BLaER1 (cell line): ENCODE data around the gene TRIAP1.
A peak's percentile ranks its signal among the peaks of the same experiment; 100 is the strongest.

Source experiments
- H3K27ac ChIP-seq: shearing (Covaris generic); formaldehyde crosslinking; 2 replicates; pipeline ENCODE4 v1.8.1; 2022
- H3K27me3 ChIP-seq: shearing (Covaris generic); formaldehyde crosslinking; 2 replicates; pipeline ENCODE4 v1.8.1; 2022
- H3K36me3 ChIP-seq: shearing (Covaris generic); formaldehyde crosslinking; 2 replicates; pipeline ENCODE4 v1.8.1; 2022
- H3K4me1 ChIP-seq: shearing (Covaris generic); formaldehyde crosslinking; 2 replicates; pipeline ENCODE4 v1.8.1; 2022
- H3K4me2 ChIP-seq: shearing (Covaris generic); formaldehyde crosslinking; 2 replicates; pipeline ENCODE4 v1.8.1; 2022
- H3K4me3 ChIP-seq: shearing (Covaris generic); formaldehyde crosslinking; 2 replicates; pipeline ENCODE4 v1.8.1; 2022
- H3K9ac ChIP-seq: shearing (Covaris generic); formaldehyde crosslinking; 2 replicates; pipeline ENCODE4 v1.8.1; 2022
- H3K9me3 ChIP-seq: shearing (Covaris generic); formaldehyde crosslinking; 2 replicates; pipeline ENCODE4 v1.8.1; 2022
- H4K20me1 ChIP-seq: shearing (Covaris generic); formaldehyde crosslinking; 2 replicates; pipeline ENCODE4 v1.8.1; 2022
- Cebpa-rat ChIP-seq: shearing (Covaris generic); IDR thresholded peaks from 2 replicates; pipeline ENCODE4 v1.8.1; 2022

Gene TRIAP1

DNA sequence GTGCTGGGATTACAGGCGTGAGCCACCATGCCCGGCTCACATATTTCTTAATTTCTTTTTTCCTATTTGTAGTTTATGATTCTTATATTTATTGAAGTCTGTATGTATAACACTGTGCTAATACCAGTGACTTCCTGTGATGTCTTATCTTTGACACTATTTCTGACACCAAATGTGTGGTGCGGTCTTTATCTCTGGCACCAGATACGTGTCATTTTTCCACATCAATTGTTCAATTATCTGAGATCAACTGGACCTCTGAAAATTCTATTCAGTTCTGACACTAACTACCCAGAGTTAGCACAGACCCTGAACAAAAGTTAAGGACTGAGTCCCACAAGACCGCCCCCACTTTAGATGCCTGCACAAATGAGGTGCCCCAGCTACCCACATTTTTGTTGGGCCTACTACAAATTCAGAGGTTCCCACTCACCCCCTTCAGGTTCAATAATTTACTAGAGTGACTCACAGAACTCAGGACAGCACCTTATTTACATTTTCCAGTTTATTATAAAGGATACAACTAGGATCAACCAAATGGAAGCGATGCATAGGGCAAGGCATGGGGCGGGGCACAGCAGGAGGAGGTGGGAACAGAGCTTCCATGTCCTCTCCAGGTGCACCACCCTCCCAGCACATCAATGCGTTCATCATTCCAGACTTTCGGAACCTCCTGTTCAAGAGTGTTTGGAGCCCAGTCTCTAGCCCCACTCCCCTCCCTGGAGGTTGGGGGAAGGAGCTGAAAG, 35.0 kb upstream of the TRIAP1 start:
- no peaks in the 10 kb centered on the region for H4K20me1 ChIP-seq
- no peak overlapping the region for H3K27ac ChIP-seq
- H3K4me2 ChIP-seq: no peak overlapping the region
- no peak for TF ChIP-seq Cebpa-rat
- no peaks in the 10 kb centered on the region for H3K27me3 ChIP-seq
- peaks cover 13% of the 10 kb centered on the region for H3K36me3 ChIP-seq
- no peaks in the 10 kb centered on the region for H3K9me3 ChIP-seq
- H3K4me3 ChIP-seq: no peak overlapping the region
- peaks cover 13% of the 10 kb centered on the region for H3K4me1 ChIP-seq
- no peak overlapping the region for H3K9ac ChIP-seq

- H3K9ac ChIP-seq: no peak overlapping the region
- no peak for TF ChIP-seq Cebpa-rat
- no peaks in the 10 kb centered on the region for H3K9me3 ChIP-seq
- H3K27me3 ChIP-seq: no peaks in the 10 kb centered on the region
- peaks cover 5% of the 10 kb centered on the region; the same call in 1 of the 2 replicates for H3K4me1 ChIP-seq
- no peak overlapping the region for H3K4me2 ChIP-seq
- H3K4me3 ChIP-seq: no peak overlapping the region
- no peaks in the 10 kb centered on the region for H4K20me1 ChIP-seq
- no peak overlapping the region for H3K27ac ChIP-seq
- H3K36me3 ChIP-seq: peaks cover 13% of the 10 kb centered on the region
Measured at GRCh38 chr12:120480211-120480610, 34.0 kb upstream of the TRIAP1 start.

DNA sequence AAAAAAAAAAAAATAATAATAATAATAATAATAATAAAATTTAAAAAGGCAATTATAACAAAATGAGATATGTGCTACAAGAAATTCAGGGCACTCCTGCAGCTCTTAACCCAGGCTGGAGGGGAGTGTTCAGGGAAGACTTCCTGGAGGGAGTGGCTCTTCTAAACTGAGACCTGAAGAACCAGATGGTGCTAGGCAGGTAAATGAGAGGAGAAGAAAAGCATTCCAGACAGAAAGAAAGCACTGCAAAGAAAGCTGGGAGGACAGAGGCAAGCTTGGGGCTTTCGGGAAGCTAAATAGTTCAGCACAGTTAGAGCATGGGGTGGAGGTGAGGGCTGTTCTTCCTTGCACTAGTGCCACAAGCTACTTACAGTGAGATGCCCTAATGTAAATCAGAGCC, 33.3 kb upstream of the TRIAP1 start:
- Histone ChIP-seq H3K9ac (no peak overlapping the region), H3K9me3 (no peaks in the 10 kb centered on the region), H3K4me3 (no peak overlapping the region), H4K20me1 (no peaks in the 10 kb centered on the region), H3K4me2 (no peak overlapping the region), H3K36me3 (peaks cover 13% of the 10 kb centered on the region), H3K27me3 (no peaks in the 10 kb centered on the region), H3K27ac (no peak overlapping the region), H3K4me1 (peaks cover 12% of the 10 kb centered on the region; the same call in 1 of the 2 replicates)
- no peak for TF ChIP-seq Cebpa-rat

- Histone ChIP-seq H3K4me2 (no peak overlapping the region), H3K4me3 (no peak overlapping the region), H3K27ac (no peak overlapping the region), H3K36me3 (no peaks in the 10 kb centered on the region), H3K27me3 (no peaks in the 10 kb centered on the region), H3K9me3 (no peaks in the 10 kb centered on the region), H4K20me1 (no peaks in the 10 kb centered on the region), H3K4me1 (peaks cover 24% of the 10 kb centered on the region), H3K9ac (no peak overlapping the region)
- no peak for TF ChIP-seq Cebpa-rat
Measured at GRCh38 chr12:120475643-120476042, 29.5 kb upstream of the TRIAP1 start.

DNA sequence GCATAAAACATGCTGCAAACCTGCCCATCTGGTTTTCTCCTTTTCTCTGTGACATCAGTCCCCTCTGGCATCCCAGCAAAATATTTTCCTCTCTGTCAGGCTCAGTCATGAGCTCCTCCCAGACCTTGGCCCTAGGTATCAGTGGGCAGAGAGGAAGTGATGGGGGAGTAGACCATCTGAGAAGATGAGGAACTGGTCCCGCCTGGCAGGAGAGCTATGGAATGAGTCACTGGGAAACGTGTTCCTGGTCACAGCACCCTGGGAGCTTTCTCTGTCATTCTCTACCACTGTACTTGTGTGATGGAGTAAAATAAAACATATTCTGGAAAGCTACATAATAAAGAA, 28.4 kb upstream of the TRIAP1 start:
- Histone ChIP-seq H3K4me2 (no peak overlapping the region), H4K20me1 (no peaks in the 10 kb centered on the region), H3K36me3 (no peaks in the 10 kb centered on the region), H3K4me1 (peaks cover 30% of the 10 kb centered on the region), H3K9ac (no peak overlapping the region), H3K4me3 (no peak overlapping the region), H3K9me3 (no peaks in the 10 kb centered on the region), H3K27me3 (no peaks in the 10 kb centered on the region), H3K27ac (no peak overlapping the region)
- no peak for TF ChIP-seq Cebpa-rat

DNA sequence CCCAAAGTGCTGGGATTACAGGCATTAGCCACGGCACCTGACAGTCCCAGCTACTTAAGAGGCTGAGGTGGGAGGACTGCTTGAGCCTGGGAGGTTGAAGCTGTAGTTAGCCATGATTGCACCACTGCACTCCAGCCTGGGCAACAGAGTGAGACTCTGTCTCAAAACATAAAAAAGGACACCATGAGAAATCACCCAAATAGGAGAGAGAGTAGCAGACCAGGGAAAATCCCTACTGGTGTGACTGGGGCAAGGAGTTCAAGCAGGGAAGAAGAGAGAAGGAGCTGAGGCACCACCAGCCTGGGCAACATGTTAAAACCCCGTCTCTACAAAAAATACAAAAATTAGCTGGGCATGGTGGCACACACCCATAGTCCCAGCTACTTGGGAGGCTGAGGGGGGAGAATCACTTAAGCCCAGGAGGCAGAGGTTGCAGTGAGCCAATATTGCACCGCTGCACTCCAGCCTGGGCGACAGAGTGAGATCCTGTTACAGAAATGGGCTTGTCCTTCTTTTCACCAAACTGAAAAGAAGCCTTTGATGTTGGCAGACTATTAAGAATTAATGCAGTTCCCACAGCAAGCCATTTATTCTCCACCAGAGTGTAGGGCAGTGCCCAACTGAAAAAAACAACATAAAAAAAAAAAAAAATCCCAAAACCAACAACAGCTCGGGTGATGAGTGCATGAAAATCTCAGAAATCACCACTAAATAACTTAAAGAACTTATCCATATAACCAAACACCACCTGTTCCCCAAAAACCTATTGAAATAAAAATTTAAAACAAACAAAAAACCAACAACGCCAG, 27.8 kb upstream of the TRIAP1 start:
- no peak for TF ChIP-seq Cebpa-rat
- H3K27ac ChIP-seq: no peak overlapping the region
- H3K36me3 ChIP-seq: no peaks in the 10 kb centered on the region
- H3K27me3 ChIP-seq: no peaks in the 10 kb centered on the region
- H3K9me3 ChIP-seq: no peaks in the 10 kb centered on the region
- H3K4me2 ChIP-seq: no peak overlapping the region
- H4K20me1 ChIP-seq: peaks cover under 1% of the 10 kb centered on the region
- no peak overlapping the region for H3K4me3 ChIP-seq
- H3K9ac ChIP-seq: no peak overlapping the region
- peaks cover 30% of the 10 kb centered on the region for H3K4me1 ChIP-seq

DNA sequence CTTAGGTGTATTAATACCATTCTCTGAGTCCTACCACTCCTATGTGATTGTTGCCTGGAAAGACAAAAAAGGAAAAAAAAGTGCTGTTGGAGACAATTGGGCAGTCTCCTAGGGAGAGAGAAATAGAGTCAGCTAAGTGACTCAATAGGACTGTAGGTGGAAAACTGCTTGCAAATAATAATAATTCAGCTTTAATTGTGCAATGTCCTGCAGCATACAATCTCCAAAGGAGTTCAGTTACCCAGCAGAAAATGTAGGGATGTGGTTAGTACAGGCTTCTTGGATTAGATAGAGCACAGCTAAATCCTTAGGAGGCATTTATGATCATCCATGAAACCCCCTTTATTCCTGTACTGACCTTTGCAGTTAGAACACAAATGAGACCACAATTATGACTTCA, 26.3 kb upstream of the TRIAP1 start:
- no peak for TF ChIP-seq Cebpa-rat
- Histone ChIP-seq H3K27ac (no peak overlapping the region), H3K36me3 (peaks cover 3% of the 10 kb centered on the region), H3K27me3 (no peaks in the 10 kb centered on the region), H3K9ac (no peak overlapping the region), H3K9me3 (no peaks in the 10 kb centered on the region), H3K4me1 (peaks cover 37% of the 10 kb centered on the region), H3K4me3 (no peak overlapping the region), H3K4me2 (no peak overlapping the region), H4K20me1 (peaks cover 16% of the 10 kb centered on the region)

GRCh38 chr12:120470150-120470784, 24.1 kb upstream of the TRIAP1 start:
- TF ChIP-seq Cebpa-rat: no peak
- peak overlapping the region; percentile 96 for H3K9ac ChIP-seq
- H3K4me3 ChIP-seq: peak overlapping the region; percentile 96
- no peaks in the 10 kb centered on the region for H3K9me3 ChIP-seq
- H3K27me3 ChIP-seq: no peaks in the 10 kb centered on the region
- H3K36me3 ChIP-seq: peaks cover 25% of the 10 kb centered on the region
- H3K4me2 ChIP-seq: peak overlapping the region; percentile 92
- peak overlapping the region; percentile 97 for H3K27ac ChIP-seq
- peaks cover 38% of the 10 kb centered on the region for H4K20me1 ChIP-seq
- peaks cover 53% of the 10 kb centered on the region for H3K4me1 ChIP-seq

DNA sequence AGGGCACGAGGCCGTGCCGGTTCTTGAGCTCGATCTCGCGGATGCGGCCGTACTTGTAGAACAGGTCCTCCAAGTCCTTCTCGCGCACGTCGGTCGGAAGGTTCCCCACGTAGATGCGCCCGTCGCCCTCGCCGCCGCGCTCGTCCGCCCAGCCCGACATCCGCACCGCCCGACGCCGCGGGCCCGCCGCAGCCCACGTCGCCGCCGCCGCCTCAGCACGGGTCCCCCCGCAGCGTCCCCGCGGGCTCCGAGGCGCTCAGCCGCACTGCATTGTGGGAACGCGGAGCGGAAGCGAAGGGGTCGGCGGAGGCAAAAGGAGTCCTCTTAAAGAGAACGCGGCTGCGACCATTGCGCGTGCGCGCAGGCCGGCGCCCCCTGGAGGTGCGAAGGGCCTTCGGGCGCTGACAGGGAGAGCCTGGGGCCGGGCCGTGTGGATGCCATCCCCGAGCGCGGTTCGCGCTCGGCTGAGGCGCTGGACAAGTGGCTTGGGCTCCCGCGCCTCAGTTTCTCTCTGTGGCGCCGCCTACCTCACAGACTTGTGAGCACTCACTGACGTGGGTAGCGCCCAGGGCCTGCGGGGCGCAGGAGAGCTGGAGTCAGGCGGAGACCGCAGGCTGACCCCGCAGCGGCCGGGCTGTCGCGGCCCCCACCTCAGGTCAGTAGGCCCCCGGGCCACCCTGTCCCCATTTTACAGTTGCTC, 23.4 kb upstream of the TRIAP1 start, which contains the start of gene SRSF9:
SRSF9 (minus strand) TSS at position 299 of the 700 bp plus-strand sequence; CDS start at position 160, 139 bp downstream.
- Histone ChIP-seq H3K27me3 (no peaks in the 10 kb centered on the region), H4K20me1 (peaks cover 45% of the 10 kb centered on the region), H3K4me2 (peak within 1 kb of the TSS; percentile 92), H3K4me3 (peak within 1 kb of the TSS; percentile 96), H3K9me3 (no peaks in the 10 kb centered on the region), H3K4me1 (peaks cover 48% of the 10 kb centered on the region), H3K27ac (peak within 1 kb of the TSS; percentile 97), H3K36me3 (peaks cover 32% of the 10 kb centered on the region), H3K9ac (peak within 1 kb of the TSS; percentile 96)
- no peak for TF ChIP-seq Cebpa-rat
